Tibial artery (tissue), 4 donors: ENCODE results near the gene TRAF7.

ENCODE experiments used
- DNase-seq, 2 donors: peaks; one replicate each; pipeline ENCODE4 v3.0.0-alpha.2; 2019
- H3K27ac ChIP-seq, 2 donors: fragments of 200-600 bp; sonication (generic) in 1 of 2; 1 replicate in 1 of 2; 2 replicates in 1 of 2; pipeline ENCODE4 v1.5.1; 2018 to 2019; ENCODE audit warnings: mild to moderate bottlenecking in 1 of 2
- H3K27me3 ChIP-seq, 2 donors: fragments of 200-600 bp; sonication (generic) in 1 of 2; one replicate each; pipeline versions ENCODE4 v1.5.1 to v1.6.0; 2016 to 2019
- H3K36me3 ChIP-seq, 3 donors: fragments of 200-600 bp; sonication (generic) in 2 of 3; one replicate each; pipeline ENCODE4 v1.5.1; 2016 to 2019; ENCODE audit warnings: mild to moderate bottlenecking in 2 of 3
- H3K4me1 ChIP-seq, 4 donors: fragments of 200-600 bp; sonication (generic) in 2 of 4; 1 replicate in 3 of 4; 2 replicates in 1 of 4; pipeline ENCODE4 v1.5.1; 2016 to 2019
- H3K4me3 ChIP-seq, 2 donors: fragments of 200-600 bp; sonication (generic) in 1 of 2; 1 replicate in 1 of 2; 2 replicates in 1 of 2; pipeline ENCODE4 v1.5.1; 2018 to 2019; ENCODE audit warnings: mild to moderate bottlenecking in 2 of 2
- H3K9me3 ChIP-seq, 3 donors: fragments of 200-600 bp; sonication (generic) in 1 of 3; one replicate each; pipeline ENCODE4 v1.5.1; 2016 to 2019
- CTCF ChIP-seq, 2 experiments: fragments of 200-600 bp in 1 of 2; fragments of 450-650 bp in 1 of 2; IDR thresholded peaks; one replicate each; pipeline ENCODE4 v1.5.1; 2017 to 2019; ENCODE audit warnings: antibody characterized with exemption in 2 of 2, mild to moderate bottlenecking in 1 of 2, moderate library complexity in 1 of 2
- intact Hi-C: fragments of 100-400 bp; cut with DNase I; formaldehyde crosslinking; loops from one replicate; pipeline ENCODE4 v1.15.0; 2023; ENCODE audit warnings: low total_unique reads

Gene TRAF7

GRCh38 chr16:2194852-2195321 is 39.3 kb downstream of the TRAF7 start:
- intact Hi-C loops = no loop called here
- Histone ChIP-seq H3K9me3 (no peaks in the 10 kb centered on the region), H3K27me3 (peaks cover 2 to 64% of the 10 kb centered on the region in 2 donors), H3K27ac (no peak overlapping the region), H3K4me1 (peaks cover 0 to 21% (median 16%) of the 10 kb centered on the region in 4 donors), H3K36me3 (no peaks in the 10 kb centered on the region), H3K4me3 (no peak overlapping the region)
- peak in 1 of 2 experiments; percentile 25 for TF ChIP-seq CTCF (IDR thresholded peaks at IDR 0.05)
- DNase-seq = no peak

DNA sequence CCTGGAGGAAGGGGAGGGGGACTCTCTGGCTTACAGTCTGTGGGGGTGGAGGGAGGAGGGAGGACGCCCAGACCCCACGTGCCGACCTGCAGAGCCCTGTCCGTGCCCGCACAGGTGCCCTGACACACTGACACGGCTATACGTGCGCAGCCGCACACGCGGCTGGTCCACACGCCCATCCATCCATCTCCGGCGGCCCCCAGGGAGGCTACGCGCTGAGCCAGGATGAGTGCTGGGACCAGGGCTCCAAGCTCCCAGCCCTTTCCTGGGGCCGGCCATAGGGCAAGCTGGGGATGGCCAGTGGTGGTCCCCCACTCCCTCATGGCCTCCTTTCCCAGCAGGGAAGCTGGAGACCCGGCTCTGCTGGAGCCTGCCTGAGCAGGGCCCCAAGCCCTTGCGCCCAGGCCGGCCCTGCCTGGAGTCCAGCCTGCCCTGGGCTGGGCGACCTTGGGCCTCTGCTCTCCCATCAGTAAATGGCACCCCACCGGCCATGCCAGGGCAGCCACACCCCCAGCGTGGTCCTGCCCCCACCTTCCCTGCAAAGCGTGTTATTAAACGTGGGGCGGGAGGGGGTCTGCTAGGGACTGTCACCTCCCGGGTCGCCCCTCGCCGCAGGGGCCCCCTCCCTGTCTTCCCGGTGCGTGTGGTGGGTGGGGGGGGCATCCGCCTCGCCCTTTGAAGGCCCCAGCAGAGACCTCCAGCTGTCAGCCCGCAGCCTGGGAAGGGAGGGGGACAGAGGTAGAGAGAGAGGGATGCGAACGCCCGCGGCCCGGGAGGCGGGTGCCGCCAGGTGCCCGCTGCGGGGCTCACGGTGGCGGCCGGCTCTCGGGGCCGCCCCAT is 40.0 kb downstream of the TRAF7 start:
- H3K27me3 ChIP-seq = peaks cover 2 to 64% of the 10 kb centered on the region in 2 donors
- no peaks in the 10 kb centered on the region for H3K36me3 ChIP-seq
- H3K4me3 ChIP-seq = peak overlapping the region; percentile 33 to 50
- DNase-seq = no peak
- intact Hi-C loops = no loop called here
- H3K9me3 ChIP-seq = no peaks in the 10 kb centered on the region
- peaks cover 0 to 21% (median 16%) of the 10 kb centered on the region in 4 donors for H3K4me1 ChIP-seq
- H3K27ac ChIP-seq = no peak overlapping the region
- no peak for TF ChIP-seq CTCF (IDR thresholded peaks at IDR 0.05)

GRCh38 chr16:2196162-2196980 is 40.8 kb downstream of the TRAF7 start, which contains the start of gene CASKIN1:
Gene CASKIN1 (minus strand): TSS chr16:2196605. CDS start chr16:2196432, 173 bp downstream.
- Histone ChIP-seq H3K9me3 (no peaks in the 10 kb centered on the region), H3K27me3 (peaks cover 2 to 64% of the 10 kb centered on the region in 2 donors), H3K4me3 (peak within 1 kb of the TSS; percentile 33 to 50), H3K27ac (no peak within 1 kb of the TSS), H3K4me1 (peaks cover 0 to 21% (median 16%) of the 10 kb centered on the region in 4 donors), H3K36me3 (no peaks in the 10 kb centered on the region)
- intact Hi-C loops = no loop called here
- no peak for DNase-seq
- no peak for TF ChIP-seq CTCF (IDR thresholded peaks at IDR 0.05)

DNA sequence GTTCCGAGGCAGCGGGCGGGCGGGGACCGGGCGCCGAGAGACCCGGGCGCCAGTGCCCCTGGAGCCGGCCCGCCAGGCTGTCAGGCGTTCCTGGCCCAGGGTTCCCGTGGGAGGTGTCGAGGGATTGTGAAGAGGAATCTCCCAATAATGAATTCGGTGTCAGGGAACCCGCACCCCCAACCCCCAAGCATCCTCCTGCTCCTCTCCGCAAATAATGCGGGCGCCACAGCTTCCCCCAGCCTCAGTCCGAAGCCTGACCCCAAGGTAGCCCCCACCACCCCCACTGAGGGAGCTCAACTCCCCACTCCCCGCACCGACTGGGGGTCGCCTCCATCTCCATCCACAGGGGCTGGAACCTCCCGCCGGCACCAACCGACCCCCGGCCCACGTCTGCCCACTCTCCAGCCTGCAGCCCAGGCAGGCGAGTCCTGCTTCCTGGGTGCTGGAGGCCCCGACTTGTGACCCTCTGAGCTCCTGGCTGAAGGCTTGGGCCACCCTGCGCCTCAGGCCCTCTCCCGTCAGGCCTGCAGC is 41.5 kb downstream of the TRAF7 start:
- DNase-seq = no peak
- Histone ChIP-seq H3K27ac (no peak overlapping the region), H3K4me3 (peak overlapping the region; percentile 32 to 33), H3K36me3 (no peaks in the 10 kb centered on the region), H3K9me3 (no peaks in the 10 kb centered on the region), H3K27me3 (peaks cover 2 to 64% of the 10 kb centered on the region in 2 donors), H3K4me1 (peaks cover 0 to 21% (median 16%) of the 10 kb centered on the region in 4 donors)
- no peak for TF ChIP-seq CTCF (IDR thresholded peaks at IDR 0.05)
- intact Hi-C loops = no loop called here

- Histone ChIP-seq H3K27ac (no peak overlapping the region), H3K9me3 (no peaks in the 10 kb centered on the region), H3K4me1 (peaks cover 0 to 21% (median 16%) of the 10 kb centered on the region in 4 donors), H3K4me3 (no peak overlapping the region), H3K36me3 (no peaks in the 10 kb centered on the region), H3K27me3 (peaks cover 2 to 60% of the 10 kb centered on the region in 2 donors)
- TF ChIP-seq CTCF (IDR thresholded peaks at IDR 0.05) = no peak
- DNase-seq = no peak
- intact Hi-C loops = no loop called here
Measured at GRCh38 chr16:2197765-2198164, 42.2 kb downstream of the TRAF7 start.
